Psoas muscle (tissue), 8 donors: Measurements from ENCODE around the gene DEDD. TPM values are rescaled to one million over a fixed set of nuclear protein-coding genes. Genes with fewer than 3 reads are reported as not detected.

Experiments used
- ATAC-seq, 4 donors: fragments of 200-7000 bp; cut with Tn5 transposase; one replicate each; pipeline ENCODE4 v1.9.1; 2020; ENCODE audit warnings: moderate library complexity in 3 of 4, mild to moderate bottlenecking in 2 of 4
- DNase-seq, 2 donors: peaks; one replicate each; pipeline ENCODE4 v3.0.0-alpha.2; 2020
- H3K27ac ChIP-seq: fragments of 200-600 bp; one replicate; pipeline ENCODE4 v1.8.0; 2022
- H3K27me3 ChIP-seq, 3 donors: fragments of 200-600 bp in 1 of 3; one replicate each; pipeline versions ENCODE4 v1.6.1 to v1.8.0; 2013 to 2022; ENCODE audit warnings: low read length in 2 of 3, mild to moderate bottlenecking in 2 of 3, moderate library complexity in 1 of 3; ENCODE audit not compliant: insufficient read depth in 3 of 3
- H3K36me3 ChIP-seq, 2 donors: fragments of 200-600 bp in 1 of 2; one replicate each; pipeline versions ENCODE4 v1.6.1 to v1.8.0; 2013 to 2022; ENCODE audit warnings: low read depth in 1 of 2, mild to moderate bottlenecking in 1 of 2, moderate library complexity in 1 of 2; ENCODE audit not compliant: insufficient read depth in 1 of 2
- H3K4me1 ChIP-seq: fragments of 200-600 bp; one replicate; pipeline ENCODE4 v1.8.0; 2022
- H3K4me3 ChIP-seq: fragments of 200-600 bp; one replicate; pipeline ENCODE4 v1.8.0; 2022; ENCODE audit warnings: mild to moderate bottlenecking
- H3K9me3 ChIP-seq: fragments of 200-600 bp; one replicate; pipeline ENCODE4 v1.8.0; 2022
- CTCF ChIP-seq: fragments of 200-600 bp; IDR thresholded peaks from one replicate; pipeline ENCODE4 v1.8.0; 2022; ENCODE audit warnings: antibody characterized with exemption
- WGBS, 3 donors: extraction: QIAGEN DNeasy Blood & Tissue Kit; methylation state at CpG; one replicate each; pipeline versions ENCODE4 v1.1.6 to v1.1.7; 2013; 5-methylcytosine and 5-hydroxymethylcytosine counted together
- intact Hi-C, 2 donors: fragments of 100-400 bp; cut with DNase I; formaldehyde crosslinking; loops; one replicate each; pipeline versions ENCODE4 v1.11.0 to v1.14.2; 2022
- polyA plus RNA-seq, 3 donors: library from polyadenylated mRNA; stranded (reverse); fragments of 200-250 nt; gene quantifications; one replicate each; pipeline ENCODE4 v1.2.3, GENCODE V29; 2013
- total RNA-seq, 4 donors: library from RNA; stranded (reverse); fragmentation: NEBNext Ultra II Directional in 2 of 4; extraction: Animal tissue kit (Norgen Biotek cat#: 25700) in 2 of 4; gene quantifications; one replicate each; pipeline versions ENCODE4 v1.2.1 to v1.2.4, GENCODE V29; 2021 to 2023
- donor health status: healthy with polysubstance abuse.
- donor health status: DM: no; HTN: no; CAD: no; lungs with moderate emphysema.
- donor health status: Bipolar disorder and iron deficiency.
- donor health status: healthy.
- donor health status: DM: yes; HTN: yes; CAD: no.
- donor health status: DM: no; HTN: no; CAD: no.
- donor health status: DM: no; HTN: no; CAD: no.
- donor health status: DM: yes; HTN: yes; CAD: no.

The DEDD gene
- total and polyA plus RNA-seq, 7 donors, result 30.4 to 70.8 (median 57.7) TPM

GRCh38 chr1:161081519-161081918 lies 50.9 kb downstream of the DEDD start:
- intact Hi-C loops, result no loop called here
- 73 to 77% (median 76%) methylated on average over 5 of the region's 5 CpGs for WGBS, 3 donors
- no peak overlapping the region for H3K27ac ChIP-seq
- no peak for TF ChIP-seq CTCF
- no peak overlapping the region for H3K4me3 ChIP-seq
- H3K9me3 ChIP-seq, result no peaks in the 10 kb centered on the region
- H3K36me3 ChIP-seq, result no peaks in the 10 kb centered on the region
- peaks cover 0 to 4% (median 0%) of the 10 kb centered on the region in 3 donors for H3K27me3 ChIP-seq
- ATAC-seq, result no peak
- no peaks in the 10 kb centered on the region for H3K4me1 ChIP-seq
- DNase-seq, result no peak

GRCh38 chr1:161080441-161081405 lies 51.7 kb downstream of the DEDD start:
- no peak for ATAC-seq
- no peak for TF ChIP-seq CTCF
- intact Hi-C loops, result no loop called here

GRCh38 chr1:161079436-161080110 lies 52.9 kb downstream of the DEDD start:
- H3K36me3 ChIP-seq, result no peaks in the 10 kb centered on the region
- intact Hi-C loops, result no loop called here
- TF ChIP-seq CTCF, result no peak
- no peaks in the 10 kb centered on the region for H3K9me3 ChIP-seq
- peaks cover 0 to 4% (median 0%) of the 10 kb centered on the region in 3 donors for H3K27me3 ChIP-seq
- no peak for ATAC-seq
- no peaks in the 10 kb centered on the region for H3K4me1 ChIP-seq
- H3K4me3 ChIP-seq, result no peak overlapping the region
- 50 to 64% (median 54%) methylated on average over 41 of the region's 41 CpGs for WGBS, 3 donors
- no peak overlapping the region for H3K27ac ChIP-seq
- no peak for DNase-seq

More at GRCh38 chr1:161080441-161081405, 51.7 kb downstream of the DEDD start:
- no peak overlapping the region for H3K4me3 ChIP-seq
- H3K27me3 ChIP-seq, result peaks cover 0 to 4% (median 0%) of the 10 kb centered on the region in 3 donors
- no peak overlapping the region for H3K27ac ChIP-seq
- no peaks in the 10 kb centered on the region for H3K9me3 ChIP-seq
- H3K36me3 ChIP-seq, result no peaks in the 10 kb centered on the region
- no peak for DNase-seq
- WGBS, 3 donors, result 73 to 82% (median 80%) methylated on average over 5 of the region's 5 CpGs
- H3K4me1 ChIP-seq, result no peaks in the 10 kb centered on the region

GRCh38 chr1:161077426-161077825 lies 55.0 kb downstream of the DEDD start:
- Histone ChIP-seq H3K4me3 (no peak overlapping the region), H3K4me1 (no peaks in the 10 kb centered on the region), H3K27ac (no peak overlapping the region), H3K36me3 (no peaks in the 10 kb centered on the region), H3K27me3 (peaks cover 0 to 4% (median 0%) of the 10 kb centered on the region in 3 donors), H3K9me3 (no peaks in the 10 kb centered on the region)
- ATAC-seq (no peak), DNase-seq (no peak)
- intact Hi-C loops, result no loop called here
- WGBS, 3 donors, result 55 to 61% (median 59%) methylated on average over 9 of the region's 9 CpGs
- TF ChIP-seq CTCF, result no peak
